Nephron progenitor cell (in vitro differentiated cells): Measurements from ENCODE around the gene ITGA3.
A peak's percentile ranks its signal among the peaks of the same experiment; 100 is the strongest.

ENCODE experiments used
- DNase-seq: peaks from one replicate; pipeline ENCODE4 v3.0.0; 2021
- H3K27ac Mint-ChIP-seq: 2 replicates; pipeline ENCODE4 v1.8.0; 2021; ENCODE audit warnings: mild to moderate bottlenecking, moderate library complexity, mixed read lengths
- H3K27me3 Mint-ChIP-seq: 2 replicates; pipeline ENCODE4 v1.8.0; 2021; ENCODE audit warnings: mild to moderate bottlenecking, low read depth, mixed read lengths; ENCODE audit not compliant: poor library complexity
- H3K36me3 Mint-ChIP-seq: 2 replicates; pipeline ENCODE4 v1.8.0; 2021; ENCODE audit warnings: low read depth, mixed read lengths
- H3K4me1 Mint-ChIP-seq: 2 replicates; pipeline ENCODE4 v1.8.0; 2021; ENCODE audit warnings: mixed read lengths
- H3K4me3 Mint-ChIP-seq: 2 replicates; pipeline ENCODE4 v1.8.0; 2021; ENCODE audit warnings: mild to moderate bottlenecking, moderate library complexity, mixed read lengths
- H3K9me3 Mint-ChIP-seq: 2 replicates; pipeline ENCODE4 v1.8.0; 2021; ENCODE audit warnings: mild to moderate bottlenecking, moderate library complexity, mixed read lengths
- CTCF ChIP-seq: fragments of 200-600 bp; sonication (generic); IDR thresholded peaks from 2 replicates; pipeline ENCODE4 v1.5.0; 2021; ENCODE audit warnings: antibody characterized with exemption

The ITGA3 gene

GRCh38 chr17:50132104-50132794, 76.3 kb downstream of the ITGA3 start:
- Mint-ChIP-seq H3K4me3 (peak overlapping the region; percentile 20), H3K4me1 (peaks cover 50% of the 10 kb centered on the region), H3K27ac (no peak overlapping the region), H3K27me3 (peaks cover 14% of the 10 kb centered on the region), H3K9me3 (no peaks in the 10 kb centered on the region), H3K36me3 (peaks cover 14% of the 10 kb centered on the region)
- DNase-seq: no peak
- no peak for TF ChIP-seq CTCF

GRCh38 chr17:50133028-50133768, 77.3 kb downstream of the ITGA3 start:
- H3K36me3 Mint-ChIP-seq: peaks cover 17% of the 10 kb centered on the region
- no peaks in the 10 kb centered on the region for H3K9me3 Mint-ChIP-seq
- H3K27me3 Mint-ChIP-seq: peaks cover 17% of the 10 kb centered on the region
- TF ChIP-seq CTCF: no peak
- no peak overlapping the region for H3K27ac Mint-ChIP-seq
- H3K4me1 Mint-ChIP-seq: peaks cover 42% of the 10 kb centered on the region
- no peak overlapping the region for H3K4me3 Mint-ChIP-seq
- DNase-seq: no peak

- peak; percentile 44 for DNase-seq
- Mint-ChIP-seq H3K27me3 (peaks cover 15% of the 10 kb centered on the region), H3K36me3 (peaks cover 22% of the 10 kb centered on the region), H3K4me3 (no peak overlapping the region), H3K27ac (no peak overlapping the region), H3K9me3 (no peaks in the 10 kb centered on the region), H3K4me1 (peaks cover 37% of the 10 kb centered on the region)
- no peak for TF ChIP-seq CTCF
Observed at GRCh38 chr17:50133769-50134099, 77.8 kb downstream of the ITGA3 start.

- Mint-ChIP-seq H3K27ac (no peak overlapping the region), H3K9me3 (no peaks in the 10 kb centered on the region), H3K36me3 (peaks cover 30% of the 10 kb centered on the region), H3K4me1 (peaks cover 35% of the 10 kb centered on the region), H3K4me3 (no peak overlapping the region), H3K27me3 (peaks cover 14% of the 10 kb centered on the region)
- no peak for TF ChIP-seq CTCF
- no peak for DNase-seq
Observed at GRCh38 chr17:50134206-50135110, 78.5 kb downstream of the ITGA3 start.

- DNase-seq: no peak
- peaks cover 40% of the 10 kb centered on the region for H3K36me3 Mint-ChIP-seq
- no peak overlapping the region for H3K27ac Mint-ChIP-seq
- peaks cover 14% of the 10 kb centered on the region for H3K27me3 Mint-ChIP-seq
- no peak overlapping the region for H3K4me3 Mint-ChIP-seq
- no peak for TF ChIP-seq CTCF
- no peaks in the 10 kb centered on the region for H3K9me3 Mint-ChIP-seq
- H3K4me1 Mint-ChIP-seq: peaks cover 34% of the 10 kb centered on the region
Observed at GRCh38 chr17:50135316-50136095, 79.6 kb downstream of the ITGA3 start.
